GM21825 (cell line): ENCODE data around the gene HNRNPM.
"Not testable (repeated sequence)": the region's sequence is repeated elsewhere in the genome, so short reads cannot be mapped to it uniquely, and the experiment has no call there.

Source experiments
- ATAC-seq: cut with Tn5 transposase; IDR thresholded peaks from one replicate; pipeline ENCODE4 v1.9.1; 2021; ENCODE audit warnings: mild to moderate bottlenecking, moderate library complexity; ENCODE audit not compliant: unreplicated experiment

HNRNPM gene

DNA sequence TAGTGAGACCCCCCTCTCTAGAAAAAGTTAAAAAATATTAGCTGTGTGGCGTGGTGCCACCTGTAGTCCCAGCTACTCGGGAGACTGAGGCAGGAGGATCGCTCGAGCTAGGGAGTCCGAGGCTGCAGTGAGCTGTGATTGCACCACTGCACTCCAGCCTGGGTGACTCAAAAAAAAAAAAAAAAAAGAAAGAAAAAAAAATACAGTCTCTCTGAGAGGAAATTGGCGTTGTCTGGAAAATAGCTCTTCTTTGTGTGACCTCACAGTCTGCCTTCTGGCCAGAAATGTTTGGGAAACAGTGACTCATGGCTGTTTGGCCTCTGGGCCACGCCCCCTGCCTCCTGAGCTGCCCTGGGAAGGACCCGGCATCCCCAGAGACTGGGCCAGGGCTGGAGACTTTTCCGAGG, 21.0 kb upstream of the HNRNPM start:
- ATAC-seq: no peak

DNA sequence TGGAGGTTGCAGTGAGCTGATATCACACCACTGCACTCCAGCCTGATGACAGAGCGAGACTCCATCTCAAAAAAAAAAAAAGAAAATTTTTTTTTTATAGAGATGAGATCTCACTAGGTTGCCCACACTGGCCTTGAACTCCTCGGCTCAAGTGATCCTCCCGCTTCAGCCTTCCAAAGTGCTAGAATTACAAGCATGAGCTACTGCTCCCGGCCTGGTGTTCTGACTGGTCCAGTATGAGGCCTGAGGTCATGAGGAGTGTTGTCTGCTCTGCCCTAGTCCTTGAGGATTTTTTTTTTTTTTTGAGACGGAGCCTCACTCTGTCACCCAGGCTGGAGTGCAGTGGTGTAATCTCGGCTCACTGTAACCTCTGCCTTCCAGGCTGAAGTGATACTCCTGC, 19.4 kb upstream of the HNRNPM start:
- ATAC-seq: not testable (repeated sequence)

DNA sequence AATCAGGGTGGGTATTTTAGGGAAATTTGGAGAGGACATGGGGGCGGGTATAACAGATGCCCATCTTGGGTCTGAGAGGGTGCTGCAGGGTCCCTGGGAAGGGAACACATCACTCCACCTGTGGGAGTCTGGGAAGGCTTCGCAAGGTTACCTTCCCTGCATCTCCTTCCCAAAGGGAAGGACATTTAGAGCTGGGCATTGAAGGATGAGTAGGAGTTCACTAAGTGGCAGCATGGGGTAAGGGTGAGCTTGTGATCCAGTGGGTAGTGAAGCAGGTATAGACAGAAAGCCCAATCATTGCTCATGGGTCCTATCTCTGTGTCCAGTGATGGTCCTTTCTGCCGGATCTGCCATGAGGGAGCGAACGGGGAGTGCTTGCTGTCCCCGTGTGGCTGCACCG, 18.5 kb upstream of the HNRNPM start:
- ATAC-seq: no peak

DNA sequence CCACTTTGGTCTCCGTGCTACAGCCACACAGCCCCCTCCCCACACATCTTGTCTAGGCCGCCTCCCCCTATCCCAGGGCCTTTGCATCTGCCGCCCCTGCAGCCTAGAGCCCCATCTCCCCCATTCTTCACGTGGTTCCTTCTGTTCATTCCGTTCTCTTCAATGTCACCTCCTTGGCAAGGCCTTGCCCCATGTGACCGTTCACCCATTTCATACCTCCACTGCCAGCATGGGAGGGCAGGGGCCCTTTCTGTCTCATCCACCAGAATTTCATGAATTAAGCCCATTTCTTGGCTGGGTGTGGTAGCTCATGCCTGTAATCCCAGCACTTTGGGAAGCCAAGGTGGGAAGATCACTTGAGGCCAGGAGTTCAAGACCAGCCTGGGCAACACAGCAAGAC, 15.7 kb upstream of the HNRNPM start:
- ATAC-seq: no peak

DNA sequence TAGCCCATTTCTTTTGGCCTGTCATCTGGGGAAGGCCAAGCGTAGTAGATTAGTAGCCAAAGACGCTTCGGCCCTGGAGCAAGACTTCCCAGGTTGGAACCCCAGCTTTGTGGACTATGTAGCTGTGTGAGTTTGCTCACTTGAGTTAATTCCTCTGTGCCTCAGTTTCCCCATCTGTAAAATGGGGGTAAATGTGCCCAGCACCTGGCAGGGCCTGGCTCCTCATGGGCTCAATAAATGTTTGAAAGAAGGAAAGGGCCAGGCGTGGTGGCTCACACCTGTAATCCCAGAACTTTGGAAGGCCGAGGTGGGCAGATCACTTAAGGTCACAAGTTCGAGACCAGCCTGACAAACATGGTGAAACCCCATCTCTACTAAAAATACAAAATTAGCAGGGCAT, 14.9 kb upstream of the HNRNPM start:
- no peak for ATAC-seq

DNA sequence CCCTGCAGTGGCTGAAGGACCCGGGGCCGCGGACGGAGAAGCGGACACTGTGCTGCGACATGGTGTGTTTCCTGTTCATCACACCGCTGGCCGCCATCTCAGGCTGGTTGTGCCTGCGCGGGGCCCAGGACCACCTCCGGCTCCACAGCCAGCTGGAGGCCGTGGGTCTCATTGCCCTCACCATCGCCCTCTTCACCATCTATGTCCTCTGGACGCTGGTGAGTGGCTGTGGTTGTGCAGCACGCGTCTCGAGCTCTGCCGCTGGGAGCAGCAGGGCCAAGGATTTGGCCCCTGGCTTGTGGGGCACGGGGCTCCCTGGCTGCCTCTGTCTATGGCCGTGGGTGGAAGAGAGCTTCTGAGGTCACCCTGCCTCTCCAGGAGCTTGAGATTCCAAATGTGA, 14.1 kb upstream of the HNRNPM start:
- no peak for ATAC-seq

DNA sequence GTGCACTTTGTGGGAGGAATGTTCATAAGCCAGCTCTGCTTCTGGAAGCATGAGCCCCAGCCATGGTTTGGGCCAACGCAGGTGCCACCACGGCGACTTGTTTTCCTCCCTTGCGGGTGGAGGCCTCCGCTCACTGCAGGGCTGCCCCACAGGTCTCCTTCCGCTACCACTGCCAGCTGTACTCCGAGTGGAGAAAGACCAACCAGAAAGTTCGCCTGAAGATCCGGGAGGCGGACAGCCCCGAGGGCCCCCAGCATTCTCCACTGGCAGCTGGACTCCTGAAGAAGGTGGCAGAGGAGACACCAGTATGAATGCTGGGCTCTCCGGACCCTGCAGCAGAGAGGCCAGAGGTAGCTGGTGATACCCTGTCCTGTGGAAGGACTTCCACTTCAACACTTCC, 6.5 kb upstream of the HNRNPM start:
- no peak for ATAC-seq

DNA sequence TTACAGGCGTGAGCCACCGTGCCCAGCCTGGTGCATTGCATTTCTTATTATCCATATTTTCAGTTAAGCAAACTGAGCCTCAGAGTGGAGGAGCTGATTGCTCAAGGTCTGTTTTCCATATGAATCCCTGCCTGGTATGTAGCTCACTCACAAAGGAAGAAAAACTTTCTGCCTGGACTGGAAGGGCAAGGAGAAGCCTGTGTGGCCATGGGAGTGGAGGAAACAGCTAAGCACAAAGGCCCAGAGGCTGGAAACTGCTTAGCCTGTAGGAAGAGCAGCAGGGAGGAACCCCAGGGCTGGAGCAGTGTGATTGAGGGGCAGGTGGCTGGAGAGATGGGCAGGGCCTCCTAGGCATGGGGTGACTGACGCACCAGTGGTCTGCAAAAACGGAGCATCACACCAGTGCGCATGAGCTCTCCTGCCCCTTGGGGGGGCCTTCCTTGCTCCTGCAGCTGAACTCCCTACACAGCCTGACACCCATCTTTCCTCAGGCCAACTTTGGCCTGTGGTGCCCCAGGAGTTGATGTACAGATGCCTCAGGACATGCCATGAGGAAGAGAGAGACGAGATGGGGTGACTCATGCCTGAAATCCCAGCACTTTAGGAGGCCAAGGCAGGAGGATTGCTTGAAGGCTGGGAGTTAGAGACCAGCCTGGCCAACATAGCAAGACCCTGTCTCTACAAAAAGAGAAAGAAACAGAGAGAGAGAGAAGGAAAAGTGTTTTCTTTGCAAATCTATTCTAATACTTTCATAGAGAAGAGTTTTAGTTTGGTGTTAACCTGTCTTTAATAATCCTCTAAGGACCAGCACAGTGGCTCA, 2.8 kb upstream of the HNRNPM start:
- ATAC-seq: no peak

DNA sequence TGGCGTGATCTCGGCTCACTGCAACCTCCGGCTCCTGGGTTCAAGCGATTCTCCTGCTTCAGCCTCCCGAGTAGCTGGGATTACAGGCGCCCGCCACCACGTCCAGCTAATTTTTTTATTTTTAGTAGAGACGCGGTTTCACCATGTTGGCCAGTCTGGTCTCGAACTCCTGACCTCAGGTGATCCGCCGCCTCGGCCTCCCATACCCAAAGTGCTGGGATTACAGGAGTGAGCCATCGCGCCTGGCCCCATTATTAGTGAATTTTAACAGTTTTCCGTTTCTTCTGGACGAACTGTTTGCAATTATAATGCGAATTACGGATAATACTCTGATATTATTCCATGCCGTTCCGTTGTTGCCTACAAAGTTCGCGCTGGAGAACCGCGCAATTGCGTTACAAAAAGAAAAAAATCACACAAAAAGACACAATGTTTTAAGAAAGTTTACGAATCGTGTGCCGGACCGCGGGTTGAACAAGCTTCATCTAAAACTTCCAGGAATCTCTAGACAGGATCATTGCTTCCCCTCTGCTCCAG, 567 bp upstream of the HNRNPM start:
- ATAC-seq: not testable (repeated sequence)

DNA sequence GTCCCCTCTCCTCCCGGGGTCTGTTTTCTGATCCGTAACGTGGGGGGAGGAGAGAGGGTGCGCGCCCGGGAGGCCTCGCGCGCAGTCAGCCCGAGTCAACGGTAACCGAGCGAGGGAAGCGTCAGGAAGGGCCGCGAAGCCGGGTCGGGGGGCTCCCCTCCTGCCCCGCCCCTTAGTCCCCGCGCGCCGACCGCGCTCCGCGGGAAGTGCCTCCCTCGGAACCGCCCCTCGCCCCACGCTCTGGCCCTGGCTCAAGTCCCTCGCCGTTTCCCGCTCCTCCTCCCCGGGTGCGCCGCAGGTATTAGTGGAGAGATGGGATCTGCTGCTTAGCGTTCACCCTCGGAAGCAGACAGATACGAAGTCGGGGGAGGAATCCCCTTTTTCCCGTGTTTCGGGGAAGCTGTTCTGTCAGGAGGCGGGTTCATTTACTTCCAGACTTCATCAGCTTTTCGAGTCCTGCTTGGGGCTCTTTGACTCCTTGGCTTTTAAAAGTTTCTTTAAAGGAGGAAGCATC, 770 bp downstream of the HNRNPM start:
- peak; percentile 38 for ATAC-seq

DNA sequence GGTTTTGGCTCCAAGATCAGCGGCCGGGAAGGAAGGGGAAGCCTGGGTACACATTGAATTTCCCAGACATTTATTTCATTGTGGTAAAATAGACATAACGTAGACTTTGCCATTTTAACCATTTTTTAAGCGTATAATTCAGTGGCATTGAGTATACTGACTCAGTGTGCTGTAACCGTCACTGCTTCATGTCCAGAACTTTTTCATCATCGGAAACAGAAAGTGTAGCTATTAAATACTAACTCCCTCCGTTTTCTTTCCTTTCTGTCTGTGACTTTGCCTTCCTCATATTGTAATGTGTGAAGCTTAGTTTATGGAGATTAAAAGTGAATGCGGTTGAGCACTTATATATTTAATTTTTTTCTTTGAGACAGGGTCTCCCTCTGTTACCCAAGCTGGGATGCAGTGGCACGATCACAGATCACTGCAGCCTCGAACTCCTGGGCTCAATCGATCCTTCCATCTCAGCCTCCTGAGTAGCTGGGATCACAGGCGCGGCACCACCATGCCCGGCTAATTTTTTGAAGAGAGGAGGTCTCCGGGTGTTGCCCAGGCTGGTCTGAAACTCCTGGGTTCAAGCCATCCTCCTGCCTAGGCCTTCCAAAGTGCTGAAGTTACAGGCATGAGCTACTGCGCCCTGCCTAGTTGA, 1.4 kb downstream of the HNRNPM start:
- ATAC-seq: no peak

DNA sequence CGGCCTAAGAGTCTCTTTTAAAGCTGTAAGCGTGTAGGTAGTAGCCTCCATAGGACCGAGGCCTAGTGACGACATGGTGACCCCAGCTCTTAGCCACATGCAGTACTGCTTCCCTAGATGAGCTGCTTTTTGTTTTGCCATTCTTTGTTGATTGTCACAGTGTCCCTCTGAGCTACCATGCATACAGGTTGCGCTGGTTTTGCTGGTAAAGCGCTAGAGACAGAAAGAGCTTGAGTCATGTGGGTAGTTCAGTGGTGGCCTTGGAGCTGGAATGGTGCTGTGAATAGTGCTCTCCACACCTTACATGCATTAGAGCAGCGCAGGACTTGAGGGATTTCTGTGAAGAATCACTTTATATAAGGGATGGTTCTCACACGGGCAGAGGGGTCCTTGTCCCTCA, 5.1 kb downstream of the HNRNPM start:
- no peak for ATAC-seq

DNA sequence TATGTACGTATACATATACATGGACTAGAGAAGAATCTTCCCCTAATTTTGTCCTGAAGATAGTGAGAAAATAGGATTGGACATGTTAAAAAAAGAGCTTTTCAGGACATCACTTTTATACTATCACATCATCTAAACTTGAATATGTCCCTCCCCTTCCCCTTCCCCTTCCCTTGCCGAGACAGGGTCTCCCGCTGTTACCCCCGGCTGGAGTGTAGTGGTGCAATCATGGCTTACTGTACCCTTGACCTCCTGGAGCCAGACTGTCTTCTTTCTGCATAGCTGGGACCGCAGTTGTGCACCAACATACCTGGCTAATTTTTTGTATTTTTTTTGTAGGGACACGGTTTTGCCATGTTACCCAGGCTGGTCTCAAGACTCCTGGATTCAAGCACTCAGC, 6.6 kb downstream of the HNRNPM start:
- no peak for ATAC-seq

DNA sequence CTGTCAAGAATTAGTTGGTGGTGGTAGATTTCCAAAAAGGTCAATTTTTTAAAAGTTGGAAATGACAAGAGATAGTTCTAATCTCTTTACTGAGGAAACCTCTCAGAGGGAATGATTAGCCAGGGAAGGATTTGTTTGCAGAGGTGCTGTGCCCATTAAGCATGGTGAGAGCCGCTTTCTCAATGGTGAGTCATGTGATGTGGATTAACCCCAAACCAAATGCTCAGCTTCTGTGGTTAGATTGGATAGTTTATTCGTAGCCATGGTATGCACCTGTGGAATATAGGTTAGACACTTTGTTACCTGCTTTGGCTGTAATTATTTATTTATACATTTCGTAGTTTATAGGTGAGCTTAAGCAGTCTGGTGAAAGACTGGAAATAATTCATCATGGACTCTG, 7.1 kb downstream of the HNRNPM start:
- no peak for ATAC-seq

DNA sequence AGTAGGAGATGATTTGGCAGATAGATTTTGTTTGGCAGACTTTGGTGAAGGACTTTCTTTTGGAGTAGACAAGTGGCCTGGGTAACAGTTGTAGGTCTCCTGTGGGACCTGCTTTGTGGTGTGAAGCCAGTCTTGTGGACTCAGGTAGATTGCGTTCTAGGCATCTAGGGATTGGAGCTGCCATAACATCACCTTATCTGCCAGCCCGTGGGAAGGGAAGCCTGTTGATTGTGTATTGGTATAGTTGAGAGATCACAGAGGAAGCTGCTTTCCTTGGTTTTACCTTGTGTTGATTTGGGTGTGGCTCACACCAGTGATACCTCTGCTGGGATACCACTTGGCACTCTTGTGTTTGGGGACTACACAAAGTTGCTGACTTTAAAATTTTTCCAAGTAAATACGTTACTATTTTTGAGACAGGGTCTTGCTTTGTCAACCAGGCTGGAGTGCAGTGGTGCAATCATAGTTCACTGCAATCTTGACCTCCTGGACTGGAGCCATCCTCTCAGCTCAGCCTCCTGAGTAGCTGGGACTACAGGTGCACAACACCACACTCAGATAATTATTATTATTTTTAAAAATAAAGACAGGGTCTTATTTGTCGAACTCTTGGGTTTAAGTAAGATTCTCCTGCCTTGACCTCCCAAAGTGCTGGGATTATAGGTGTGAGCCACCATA, 7.8 kb downstream of the HNRNPM start:
- ATAC-seq: no peak

DNA sequence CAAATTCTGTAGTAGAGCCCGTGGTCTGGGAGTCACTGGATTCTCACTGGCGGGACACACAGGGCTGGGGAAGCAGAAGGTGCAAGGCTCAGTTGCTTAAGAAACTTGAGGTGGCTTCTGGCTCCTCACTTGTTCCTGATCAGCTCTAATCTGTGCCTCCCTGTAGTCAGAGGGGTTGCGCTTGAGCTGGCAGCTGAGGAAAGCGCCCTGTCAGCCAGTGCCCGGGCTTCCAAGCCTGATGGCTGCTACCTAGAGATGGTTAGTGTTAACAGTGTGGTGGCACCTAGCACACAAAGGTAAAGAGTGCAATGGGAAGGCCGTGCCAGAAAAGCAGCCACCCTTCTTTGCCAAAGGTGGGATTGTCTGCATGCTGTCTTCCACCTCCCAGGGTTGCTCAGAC, 8.8 kb downstream of the HNRNPM start:
- ATAC-seq: no peak

DNA sequence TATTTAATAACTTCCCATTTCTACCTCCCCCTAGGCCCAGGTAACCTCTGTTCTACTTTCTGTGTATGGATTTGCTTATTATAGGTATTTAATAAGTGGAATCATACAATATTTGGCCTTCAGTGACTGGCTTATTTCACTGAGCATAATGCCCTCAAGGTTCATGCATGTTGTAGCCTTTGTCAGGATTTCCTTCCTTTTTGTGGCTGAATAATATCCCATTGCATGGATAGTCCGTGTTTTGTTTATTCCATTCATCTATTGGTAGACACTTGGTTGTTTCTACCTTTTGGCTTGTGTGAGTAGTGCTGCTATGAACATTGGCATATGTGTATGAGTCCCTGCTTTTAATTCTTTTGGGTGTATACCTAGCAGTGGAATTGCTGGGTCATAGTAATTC, 9.4 kb downstream of the HNRNPM start:
- ATAC-seq: no peak

DNA sequence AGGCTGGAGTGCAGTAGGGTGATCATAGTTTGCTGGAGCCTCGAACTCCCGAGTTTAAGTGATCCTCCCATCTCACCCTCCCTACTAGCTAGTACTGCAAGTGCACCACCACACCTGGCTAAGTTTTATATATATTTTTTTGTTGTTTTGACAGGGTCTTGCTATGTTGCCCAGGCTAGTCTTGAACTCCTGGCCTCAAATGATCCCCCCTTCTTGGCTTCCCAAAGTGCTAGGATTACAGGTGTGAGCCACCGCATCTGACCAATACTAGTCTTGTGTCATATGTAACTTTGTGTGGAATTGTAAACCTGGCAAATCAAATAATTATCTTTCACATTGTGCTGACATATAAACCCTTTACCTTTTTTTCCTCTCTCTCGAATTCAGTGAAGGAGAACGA, 10.2 kb downstream of the HNRNPM start:
- ATAC-seq: no peak

DNA sequence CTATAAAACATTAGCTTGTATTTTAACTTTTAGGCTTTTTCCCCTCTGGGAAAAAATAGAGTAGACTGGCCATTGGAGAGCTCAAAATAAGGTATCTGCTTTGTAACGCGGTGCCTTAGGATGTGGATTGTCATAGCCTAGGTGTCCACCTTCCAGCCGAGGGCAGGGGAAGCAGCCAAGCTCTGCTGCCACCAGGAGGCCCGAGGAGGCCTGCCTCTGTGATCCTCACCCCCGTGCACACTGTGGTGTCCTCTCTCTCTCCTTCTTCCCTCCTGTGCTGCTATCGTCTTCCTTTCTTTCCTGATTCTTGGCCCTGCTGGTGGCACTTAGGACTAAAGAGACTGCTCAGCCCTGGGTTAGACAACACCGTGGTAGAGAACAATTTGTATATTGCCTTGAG, 11.3 kb downstream of the HNRNPM start:
- ATAC-seq: no peak

DNA sequence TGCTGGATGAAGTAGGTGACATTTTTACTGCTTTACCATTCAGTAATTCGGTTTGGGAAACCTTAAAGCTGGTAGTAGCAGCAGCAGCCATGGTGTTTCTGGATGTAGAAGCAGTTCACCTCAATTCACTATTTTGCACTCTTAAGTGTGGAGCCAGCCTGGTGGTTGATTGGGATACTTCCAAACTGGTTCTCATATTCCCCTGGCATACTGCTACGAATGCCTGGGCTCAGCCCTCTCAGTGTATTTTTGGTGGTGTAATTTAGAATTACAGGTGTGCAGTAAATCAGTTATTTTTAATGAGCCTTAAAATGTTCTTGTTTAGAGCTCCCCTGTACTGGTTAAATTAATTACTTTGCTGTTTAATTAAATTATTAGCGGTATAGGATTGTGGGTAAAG, 12.4 kb downstream of the HNRNPM start:
- ATAC-seq: no peak

DNA sequence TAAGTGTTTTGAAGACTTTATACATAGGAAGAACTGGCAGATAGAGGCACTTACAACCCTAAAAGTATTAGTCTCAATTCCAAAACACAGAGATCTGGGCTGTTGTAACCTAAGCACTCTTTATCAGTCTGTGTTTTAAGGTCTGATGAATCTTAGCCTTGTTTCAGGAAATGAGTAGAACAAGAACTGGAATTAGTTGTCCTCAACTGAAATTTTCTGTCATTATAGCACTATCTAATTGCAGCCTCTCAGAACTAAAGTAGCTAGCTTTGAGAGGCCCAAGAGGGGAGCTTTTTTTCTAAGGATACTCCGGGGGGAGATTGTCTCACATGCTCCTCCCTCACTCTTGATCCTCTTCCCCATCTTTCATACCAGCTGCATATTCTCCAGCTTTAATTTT, 13.1 kb downstream of the HNRNPM start:
- no peak for ATAC-seq

DNA sequence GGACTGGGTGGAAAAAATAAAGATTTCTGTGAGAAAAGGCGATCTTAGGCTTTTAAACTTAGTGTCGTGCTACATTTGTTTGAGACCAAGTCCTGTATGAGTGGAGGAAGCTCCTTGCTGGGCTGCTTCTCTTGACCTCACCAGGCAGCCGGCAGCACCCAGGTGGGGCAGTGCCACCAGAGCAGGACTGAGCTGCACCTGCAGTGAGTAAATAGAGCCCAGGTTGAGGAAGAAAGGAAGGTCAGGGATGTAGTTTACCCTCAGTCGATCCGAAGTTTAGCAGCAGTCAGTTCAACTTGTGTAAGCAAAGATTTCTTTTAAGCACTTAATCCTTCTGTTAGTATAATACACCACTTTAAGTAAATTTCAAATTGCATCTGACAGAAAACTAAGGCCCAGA, 13.6 kb downstream of the HNRNPM start:
- ATAC-seq: no peak
